22Rv1 (cell line): Measurements from ENCODE around the gene UBL3.

ENCODE experiments used
- CTCF ChIP-seq: fragments of 450-650 bp; IDR thresholded peaks from 2 replicates; pipeline ENCODE4 v1.5.1; 2017; ENCODE audit warnings: mild to moderate bottlenecking
- ZFX ChIP-seq: fragments of 450-650 bp; IDR thresholded peaks from 2 replicates; pipeline ENCODE4 v1.6.1; 2017; ENCODE audit warnings: antibody characterized with exemption, borderline replicate concordance

- TF ChIP-seq CTCF (no peak), ZFX (no peak)
Observed at GRCh38 chr13:29801737-29802305, 48.6 kb downstream of the UBL3 start.
